A204.1 (cell line): ENCODE measurements around the gene PLAC9.
"Not testable (repeated sequence)": the region's sequence is repeated elsewhere in the genome, so short reads cannot be mapped to it uniquely, and the experiment has no call there.

ENCODE experiments used
- FAIRE-seq: peaks from 2 replicates; lab custom pipeline; 2012; peaks lifted over from hg19 to GRCh38; lab: Jason Lieb, UNC

PLAC9 gene

GRCh38 chr10:80139265-80139664 is 6.7 kb downstream of the PLAC9 start:
- no peak for FAIRE-seq

GRCh38 chr10:80140251-80140650 is 7.7 kb downstream of the PLAC9 start:
- FAIRE-seq = no peak

- FAIRE-seq = no peak
Observed at GRCh38 chr10:80141696-80142460, 9.3 kb downstream of the PLAC9 start.

GRCh38 chr10:80144067-80144695 is 11.7 kb downstream of the PLAC9 start:
- no peak for FAIRE-seq

GRCh38 chr10:80144696-80145131 is 12.2 kb downstream of the PLAC9 start:
- no peak for FAIRE-seq

- not testable (repeated sequence) for FAIRE-seq
Observed at GRCh38 chr10:80145406-80146308, 13.1 kb downstream of the PLAC9 start.

GRCh38 chr10:80146918-80147317 is 14.4 kb downstream of the PLAC9 start:
- FAIRE-seq = no peak

GRCh38 chr10:80148166-80148805 is 15.8 kb downstream of the PLAC9 start:
- FAIRE-seq = no peak

- no peak for FAIRE-seq
Observed at GRCh38 chr10:80149123-80149522, 16.6 kb downstream of the PLAC9 start.

GRCh38 chr10:80150172-80150571 is 17.6 kb downstream of the PLAC9 start:
- FAIRE-seq = no peak

- no peak for FAIRE-seq
Observed at GRCh38 chr10:80152820-80153219, 20.3 kb downstream of the PLAC9 start.

GRCh38 chr10:80153460-80153859 is 20.9 kb downstream of the PLAC9 start:
- FAIRE-seq = no peak

- FAIRE-seq = no peak
Observed at GRCh38 chr10:80154626-80154977, 22.1 kb downstream of the PLAC9 start.

- no peak for FAIRE-seq
Observed at GRCh38 chr10:80154978-80155695, 22.6 kb downstream of the PLAC9 start.

- no peak for FAIRE-seq
Observed at GRCh38 chr10:80155696-80156215, 23.2 kb downstream of the PLAC9 start.

- no peak for FAIRE-seq
Observed at GRCh38 chr10:80156216-80156615, 23.7 kb downstream of the PLAC9 start.

- no peak for FAIRE-seq
Observed at GRCh38 chr10:80157561-80157960, 25.0 kb downstream of the PLAC9 start.

- FAIRE-seq = no peak
Observed at GRCh38 chr10:80158126-80158525, 25.6 kb downstream of the PLAC9 start.

GRCh38 chr10:80158598-80159127 is 26.1 kb downstream of the PLAC9 start:
- no peak for FAIRE-seq

GRCh38 chr10:80159166-80159873 is 26.8 kb downstream of the PLAC9 start:
- FAIRE-seq = no peak
